WTC11 (cell line): ENCODE data around the gene SHISA9.

Experiments used
- CBFB ChIP-seq: sonication (generic); formaldehyde crosslinking; IDR thresholded peaks from 2 replicates; pipeline ENCODE4 v1.8.1; 2022; ENCODE audit warnings: mild to moderate bottlenecking, low read depth, missing genetic modification reagents
- CTCF ChIP-seq: fragments of 200-600 bp; IDR thresholded peaks from 2 replicates; pipeline ENCODE4 v1.8.0; 2022; ENCODE audit warnings: antibody characterized with exemption
- FOXJ3 ChIP-seq: sonication (generic); formaldehyde crosslinking; IDR thresholded peaks from 2 replicates; pipeline ENCODE4 v1.9.0; 2021; ENCODE audit warnings: missing genetic modification reagents, mild to moderate bottlenecking, borderline replicate concordance
- FOXP4 ChIP-seq: sonication (generic); formaldehyde crosslinking; IDR thresholded peaks from 2 replicates; pipeline ENCODE4 v1.8.0; 2022; ENCODE audit warnings: mild to moderate bottlenecking, missing genetic modification reagents
- MAX ChIP-seq: sonication (generic); formaldehyde crosslinking; IDR thresholded peaks from 2 replicates; pipeline ENCODE4 v1.8.0; 2022; ENCODE audit warnings: mild to moderate bottlenecking, missing genetic modification reagents
- ZNF281 ChIP-seq: sonication (generic); formaldehyde crosslinking; IDR thresholded peaks from 2 replicates; pipeline ENCODE4 v1.8.0; 2023; ENCODE audit warnings: mild to moderate bottlenecking, missing genetic modification reagents
- TF ChIP-seq, protein P1 (sequence below): sonication (generic); formaldehyde crosslinking; IDR thresholded peaks from 2 replicates; pipeline ENCODE4 v1.8.1; 2022; ENCODE audit warnings: low read depth, mild to moderate bottlenecking, moderate library complexity, missing genetic modification reagents, borderline replicate concordance

DNA sequence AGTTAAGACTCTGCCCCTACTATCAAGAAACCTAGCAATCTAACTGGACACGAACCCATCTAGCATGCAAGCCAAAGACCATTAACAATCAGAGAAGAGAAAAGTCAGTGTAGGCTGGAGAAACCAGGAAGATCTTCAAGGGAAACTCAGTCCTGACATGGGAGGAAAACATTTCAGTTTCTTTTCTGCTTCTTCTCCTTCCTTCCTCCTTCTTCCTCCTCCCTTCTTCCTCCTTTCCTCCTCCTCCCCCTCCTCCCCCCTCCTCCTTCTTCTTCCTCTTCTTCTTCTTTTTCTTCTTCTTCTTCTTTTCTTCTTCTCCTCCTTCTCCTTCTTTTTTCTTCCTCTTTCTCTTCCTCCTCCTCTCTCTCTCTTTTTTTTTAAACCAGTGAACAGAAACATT, 29.6 kb upstream of the SHISA9 start:
- TF ChIP-seq CTCF, result no peak
- no peak for TF ChIP-seq CBFB (CRISPR knock-in tag)
- TF ChIP-seq FOXP4, result no peak
- TF ChIP-seq, protein P1, sequence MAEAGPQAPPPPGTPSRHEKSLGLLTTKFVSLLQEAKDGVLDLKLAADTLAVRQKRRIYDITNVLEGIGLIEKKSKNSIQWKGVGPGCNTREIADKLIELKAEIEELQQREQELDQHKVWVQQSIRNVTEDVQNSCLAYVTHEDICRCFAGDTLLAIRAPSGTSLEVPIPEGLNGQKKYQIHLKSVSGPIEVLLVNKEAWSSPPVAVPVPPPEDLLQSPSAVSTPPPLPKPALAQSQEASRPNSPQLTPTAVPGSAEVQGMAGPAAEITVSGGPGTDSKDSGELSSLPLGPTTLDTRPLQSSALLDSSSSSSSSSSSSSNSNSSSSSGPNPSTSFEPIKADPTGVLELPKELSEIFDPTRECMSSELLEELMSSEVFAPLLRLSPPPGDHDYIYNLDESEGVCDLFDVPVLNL, result no peak
- TF ChIP-seq ZNF281, result no peak
- no peak for TF ChIP-seq MAX (CRISPR knock-in tag)
- TF ChIP-seq FOXJ3, result no peak
